TTC549 (cell line): ENCODE measurements around the gene CORO7.
"Not testable (repeated sequence)": the region's sequence is repeated elsewhere in the genome, so short reads cannot be mapped to it uniquely, and the experiment has no call there.

Source experiments
- FAIRE-seq: peaks from 2 replicates; lab custom pipeline; 2012; peaks lifted over from hg19 to GRCh38; lab: Jason Lieb, UNC

The CORO7 gene

GRCh38 chr16:4401510-4401909 lies 14.9 kb downstream of the CORO7 start:
- no peak for FAIRE-seq

GRCh38 chr16:4401094-4401501 lies 15.3 kb downstream of the CORO7 start:
- no peak for FAIRE-seq

GRCh38 chr16:4399001-4399730 lies 17.2 kb downstream of the CORO7 start:
- FAIRE-seq, result no peak

- FAIRE-seq, result no peak
These were observed 21.2 kb downstream of the CORO7 start for GRCh38 chr16:4395055-4395726.

GRCh38 chr16:4393850-4394249 lies 22.5 kb downstream of the CORO7 start:
- not testable (repeated sequence) for FAIRE-seq

GRCh38 chr16:4393240-4393600 lies 23.2 kb downstream of the CORO7 start:
- FAIRE-seq, result no peak

DNA sequence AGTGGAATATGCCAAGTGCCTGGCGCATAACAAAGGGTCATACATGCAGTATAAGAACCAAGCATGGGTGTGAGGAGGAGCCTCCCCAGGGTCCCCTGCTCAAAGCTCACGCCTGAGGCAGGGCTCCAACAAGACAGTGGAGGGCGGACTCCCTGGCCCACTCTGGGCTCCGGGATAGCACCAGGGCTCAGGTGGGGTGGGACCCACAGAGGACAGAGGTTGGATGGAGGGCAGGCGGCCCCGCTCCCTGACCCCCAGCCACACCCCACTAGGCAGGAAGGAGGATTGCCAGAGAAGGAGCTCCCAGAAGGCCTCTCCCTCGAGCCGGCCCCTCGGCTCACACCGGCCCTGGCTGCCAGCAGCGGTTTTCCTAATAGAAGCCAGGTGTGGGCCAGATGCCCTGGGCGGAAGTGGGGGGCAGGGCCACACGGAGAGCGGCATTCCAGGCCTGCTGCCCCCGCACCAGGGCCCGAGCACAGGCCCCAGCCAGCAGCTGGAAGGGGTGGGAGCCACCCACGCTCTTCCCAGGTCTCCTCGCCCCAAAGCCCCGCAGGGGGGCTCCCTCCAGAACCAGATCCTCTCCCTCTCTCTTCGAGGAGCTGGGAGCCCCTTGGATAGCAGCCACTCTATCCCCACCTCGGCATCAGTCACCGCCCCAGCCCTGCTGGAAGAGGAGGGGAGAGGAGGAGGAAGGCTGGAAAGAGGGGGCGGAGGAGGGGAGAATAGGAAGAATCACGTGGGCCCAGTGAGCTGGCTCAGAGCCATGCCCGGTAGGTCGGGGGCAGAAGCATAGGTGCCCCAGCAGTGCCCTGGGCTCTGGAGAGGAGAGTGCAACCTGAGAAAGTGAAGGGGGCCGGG lies 23.8 kb downstream of the CORO7 start:
- no peak for FAIRE-seq

GRCh38 chr16:4391631-4392381 lies 24.6 kb downstream of the CORO7 start:
- FAIRE-seq, result no peak

GRCh38 chr16:4390266-4391260 lies 25.8 kb downstream of the CORO7 start:
- no peak for FAIRE-seq

GRCh38 chr16:4389051-4389955 lies 27.1 kb downstream of the CORO7 start:
- no peak for FAIRE-seq

DNA sequence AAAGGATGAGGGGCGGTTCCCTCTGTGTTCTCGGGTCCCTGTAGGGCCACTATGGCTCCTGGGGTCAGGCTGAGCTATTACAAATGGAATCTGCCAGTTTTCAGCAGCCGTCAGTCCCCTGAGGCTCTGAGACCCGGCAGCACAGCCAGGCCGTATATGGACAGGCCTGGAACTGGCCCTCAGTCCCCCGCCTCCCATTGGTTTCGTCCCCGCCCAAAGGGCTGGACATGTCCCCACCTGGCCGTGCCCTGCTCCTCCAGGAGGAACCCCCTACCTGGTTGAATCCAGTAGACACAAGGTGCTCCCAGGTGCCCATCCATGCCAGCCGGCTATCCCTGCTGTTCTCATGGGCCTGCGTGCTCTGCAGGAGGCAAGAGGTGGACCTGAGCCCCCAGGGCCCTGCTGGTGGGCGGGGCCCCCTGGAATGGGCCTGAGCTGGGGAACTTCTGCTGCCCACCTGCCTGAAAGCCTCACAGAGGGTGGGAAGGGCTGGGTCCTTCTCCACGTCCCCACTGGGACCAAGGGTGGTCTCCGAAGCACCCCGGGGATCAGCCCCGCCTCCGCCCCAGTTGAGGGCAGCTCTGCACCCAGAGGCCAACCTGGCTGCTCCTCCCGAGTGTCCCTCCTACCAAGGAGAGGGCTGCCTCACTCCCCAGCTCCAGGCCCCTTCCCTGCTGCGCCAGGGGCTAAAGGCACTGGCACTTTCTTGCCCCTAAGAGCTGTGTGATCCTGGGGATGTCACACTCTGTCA lies 27.9 kb downstream of the CORO7 start:
- no peak for FAIRE-seq

GRCh38 chr16:4387781-4388180 lies 28.6 kb downstream of the CORO7 start:
- FAIRE-seq, result no peak

DNA sequence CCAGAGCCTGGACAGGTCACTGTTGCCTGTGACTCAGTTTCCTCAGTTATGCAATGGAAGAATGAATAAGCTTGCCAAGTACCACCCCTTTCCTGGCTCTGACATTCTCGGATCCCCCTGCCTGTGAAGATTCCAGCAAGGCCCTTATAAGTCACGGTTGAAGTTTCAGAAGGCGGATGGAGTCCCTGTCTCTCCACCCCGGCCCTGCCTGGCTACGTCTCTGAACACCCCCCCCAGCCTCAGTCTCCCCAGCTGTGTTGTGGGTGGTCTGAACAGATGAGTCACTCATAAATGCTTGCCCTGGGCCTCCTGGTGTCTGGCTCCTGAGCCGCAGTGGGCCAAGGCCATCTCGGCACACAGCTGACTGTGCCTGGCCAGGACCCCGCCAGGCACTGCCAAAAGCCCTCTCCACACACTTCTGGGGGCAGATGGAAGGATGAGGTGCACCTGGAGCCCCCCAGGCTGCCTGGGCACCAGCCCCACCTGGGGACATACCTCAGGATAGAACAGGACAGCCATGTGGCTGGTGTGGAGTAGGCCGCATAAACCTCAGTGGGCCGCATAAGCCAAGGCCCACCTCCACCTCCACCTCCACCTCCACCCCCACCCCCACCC lies 29.3 kb downstream of the CORO7 start:
- FAIRE-seq, result no peak

GRCh38 chr16:4386451-4386805 lies 30.0 kb downstream of the CORO7 start:
- FAIRE-seq, result no peak

DNA sequence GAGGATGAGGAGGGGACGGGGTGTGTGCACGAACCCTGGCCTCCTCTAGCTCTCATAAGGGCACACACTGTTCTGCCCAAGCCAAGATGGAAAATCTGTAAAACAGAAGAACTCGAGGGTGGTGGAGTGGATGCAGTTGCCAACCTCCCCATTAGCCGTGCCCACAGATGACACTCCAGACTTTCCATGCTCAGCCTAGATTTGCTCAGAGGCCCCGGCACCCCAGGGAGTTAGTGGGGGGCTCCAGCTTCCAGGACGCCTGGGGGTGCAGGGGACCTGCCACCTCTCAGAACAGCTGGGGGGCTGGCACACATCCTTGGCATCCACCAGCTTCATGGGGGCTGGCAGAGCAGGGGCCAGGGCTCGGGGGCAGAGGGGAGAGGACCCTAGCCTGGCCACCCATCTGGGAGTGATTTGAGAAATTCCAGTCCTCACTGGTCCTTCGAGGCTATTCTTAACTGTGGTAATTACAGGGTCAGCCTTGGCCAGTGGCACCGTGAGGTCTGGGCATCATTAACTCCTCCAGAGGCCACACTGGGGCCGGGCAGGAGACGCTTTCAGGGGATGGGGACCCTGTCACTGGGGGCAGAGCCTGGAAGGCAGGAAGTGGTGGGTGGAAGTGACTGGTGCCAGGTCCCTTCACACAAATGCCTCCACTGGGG lies 30.5 kb downstream of the CORO7 start:
- FAIRE-seq, result no peak

GRCh38 chr16:4385066-4385788 lies 31.2 kb downstream of the CORO7 start:
- no peak for FAIRE-seq

- no peak for FAIRE-seq
These were observed 31.9 kb downstream of the CORO7 start for GRCh38 chr16:4384509-4384942.
